ENCODE data around the gene URAD.
"Not testable (repeated sequence)": the region's sequence is repeated elsewhere in the genome, so short reads cannot be mapped to it uniquely, and the experiment has no call there.

URAD gene

DNA sequence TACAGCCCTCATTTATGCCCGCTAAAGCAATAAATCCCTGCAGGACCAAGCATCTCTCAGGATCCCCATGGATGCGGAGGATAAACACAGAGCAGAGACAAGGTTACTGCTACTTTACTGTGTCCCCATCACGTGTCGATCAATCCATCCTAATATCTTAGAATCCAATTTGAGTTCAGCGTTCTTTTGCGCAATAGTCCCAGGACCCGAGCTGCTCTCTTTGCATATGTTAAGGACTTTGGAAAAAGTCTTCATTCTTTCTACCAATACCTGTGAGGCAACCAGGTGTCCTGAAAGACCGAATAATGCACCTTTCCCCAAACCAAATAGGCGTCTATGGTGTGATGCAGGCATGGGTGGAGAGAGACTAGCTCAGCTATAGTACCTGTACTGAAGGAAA is 38.0 kb upstream of the URAD start:
- Histone ChIP-seq H3K27me3 (ENCODE audit: control insufficient read depth, insufficient read depth, low read length, poor library complexity, severe bottlenecking) (no peaks in the 10 kb centered on the region), H3K9me3 (ENCODE audit: control insufficient read depth, low read length) (no peaks in the 10 kb centered on the region), H3K27ac (ENCODE audit: insufficient read depth, low read depth, low read length, poor library complexity, severe bottlenecking) (no peak overlapping the region), H3K4me3 (ENCODE audit: insufficient read depth, low read depth, low read length) (no peak overlapping the region), H3K4me1 (ENCODE audit: control insufficient read depth, insufficient read depth, low read length) (peaks cover 9% of the 10 kb centered on the region), H3K36me3 (ENCODE audit: control insufficient read depth, insufficient read depth, low read length) (no peaks in the 10 kb centered on the region)
- 93 to 95% methylated on average over 9 of the region's 9 CpGs for WGBS, 2 experiments

DNA sequence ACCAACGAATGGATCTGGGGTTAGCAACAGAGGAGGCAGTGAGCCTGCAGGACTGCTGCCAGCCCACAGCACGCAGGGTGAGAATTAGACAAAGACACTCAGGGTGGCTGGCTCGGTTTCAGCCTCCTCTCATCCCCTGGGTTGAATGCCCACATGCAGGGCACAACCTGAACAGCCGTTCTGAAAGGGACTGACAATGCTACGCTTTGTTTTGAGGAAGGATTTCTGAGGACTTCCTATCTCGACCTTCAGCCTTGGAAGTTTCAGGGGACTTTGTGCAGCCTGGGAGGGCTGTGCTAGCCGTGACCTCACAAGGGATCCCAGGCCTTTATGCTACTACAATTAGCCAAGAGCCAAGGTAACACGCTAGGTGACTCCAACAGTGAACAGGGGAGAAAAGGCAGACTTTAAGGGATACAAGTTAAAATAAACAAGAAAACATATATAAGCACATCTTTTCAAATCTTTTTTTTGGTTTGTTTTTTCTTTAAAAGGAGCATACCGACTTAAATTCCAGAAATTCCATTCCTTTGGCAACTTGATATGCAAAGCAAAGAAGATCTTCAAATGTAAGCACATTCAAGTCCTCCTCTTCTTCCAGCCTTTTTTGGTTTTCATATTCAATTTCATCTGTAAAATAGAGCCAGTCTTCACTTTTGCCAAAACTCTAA is 34.5 kb upstream of the URAD start:
- Histone ChIP-seq H3K9me3 (ENCODE audit: control insufficient read depth, low read length) (no peaks in the 10 kb centered on the region), H3K4me1 (ENCODE audit: control insufficient read depth, insufficient read depth, low read length) (peaks cover 9% of the 10 kb centered on the region), H3K27ac (ENCODE audit: insufficient read depth, low read depth, low read length, poor library complexity, severe bottlenecking) (no peak overlapping the region), H3K4me3 (ENCODE audit: insufficient read depth, low read depth, low read length) (no peak overlapping the region), H3K27me3 (ENCODE audit: control insufficient read depth, insufficient read depth, low read length, poor library complexity, severe bottlenecking) (no peaks in the 10 kb centered on the region), H3K36me3 (ENCODE audit: control insufficient read depth, insufficient read depth, low read length) (no peaks in the 10 kb centered on the region)
- 12% methylated on average over 9 of the region's 9 CpGs for WGBS, 2 experiments

DNA sequence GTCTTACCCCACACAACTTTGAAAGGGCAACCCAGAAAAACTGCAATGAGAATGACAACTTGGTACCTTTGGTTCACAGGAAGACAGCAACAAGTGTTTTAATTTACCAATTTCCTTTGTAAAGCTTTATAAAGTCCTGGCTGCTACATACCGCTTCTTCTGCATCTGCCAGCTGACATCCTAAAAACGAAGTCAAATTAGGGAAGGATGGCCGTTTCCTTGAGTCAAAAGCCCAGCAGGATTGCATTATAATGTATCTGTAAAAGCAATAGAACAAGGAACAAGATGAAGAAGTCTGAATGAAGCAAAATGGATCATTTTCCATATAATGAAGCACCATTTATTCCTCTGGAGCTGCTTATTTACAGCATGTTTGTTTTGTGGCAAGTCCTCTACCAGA is 25.8 kb upstream of the URAD start:
- Histone ChIP-seq H3K4me3 (ENCODE audit: insufficient read depth, low read depth, low read length) (no peak overlapping the region), H3K27me3 (ENCODE audit: control insufficient read depth, insufficient read depth, low read length, poor library complexity, severe bottlenecking) (no peaks in the 10 kb centered on the region), H3K36me3 (ENCODE audit: control insufficient read depth, insufficient read depth, low read length) (no peaks in the 10 kb centered on the region), H3K9me3 (ENCODE audit: control insufficient read depth, low read length) (no peaks in the 10 kb centered on the region), H3K27ac (ENCODE audit: insufficient read depth, low read depth, low read length, poor library complexity, severe bottlenecking) (no peak overlapping the region), H3K4me1 (ENCODE audit: control insufficient read depth, insufficient read depth, low read length) (no peaks in the 10 kb centered on the region)
- WGBS, 2 experiments, result 36 to 38% methylated on average over 3 of the region's 3 CpGs

DNA sequence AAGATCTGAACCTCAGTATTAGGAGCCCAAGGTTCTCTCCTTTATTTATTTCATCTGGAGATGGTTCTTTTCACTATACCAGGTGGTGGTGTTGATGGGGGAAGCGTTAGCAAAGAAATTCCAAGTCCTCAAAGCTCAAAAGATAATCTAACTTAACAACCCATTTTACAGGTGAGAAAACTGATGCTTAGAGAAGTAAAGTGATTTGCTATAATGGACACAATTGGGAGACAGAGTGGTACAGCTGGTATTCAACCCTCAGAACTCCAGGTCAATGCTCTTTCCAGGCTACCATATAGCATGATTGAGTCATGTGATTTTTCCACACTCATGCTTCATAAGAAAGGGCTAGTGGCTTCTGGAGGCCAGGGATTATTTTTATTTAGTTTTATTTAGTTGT is 25.0 kb upstream of the URAD start:
- H3K36me3 ChIP-seq (ENCODE audit: control insufficient read depth, insufficient read depth, low read length), result no peaks in the 10 kb centered on the region
- no peaks in the 10 kb centered on the region for H3K9me3 ChIP-seq (ENCODE audit: control insufficient read depth, low read length)
- H3K4me3 ChIP-seq (ENCODE audit: insufficient read depth, low read depth, low read length), result no peak overlapping the region
- WGBS, 2 experiments, result no CpG with 5 or more reads among the region's 1 CpG
- H3K4me1 ChIP-seq (ENCODE audit: control insufficient read depth, insufficient read depth, low read length), result no peaks in the 10 kb centered on the region
- H3K27me3 ChIP-seq (ENCODE audit: control insufficient read depth, insufficient read depth, low read length, poor library complexity, severe bottlenecking), result no peaks in the 10 kb centered on the region
- H3K27ac ChIP-seq (ENCODE audit: insufficient read depth, low read depth, low read length, poor library complexity, severe bottlenecking), result no peak overlapping the region

DNA sequence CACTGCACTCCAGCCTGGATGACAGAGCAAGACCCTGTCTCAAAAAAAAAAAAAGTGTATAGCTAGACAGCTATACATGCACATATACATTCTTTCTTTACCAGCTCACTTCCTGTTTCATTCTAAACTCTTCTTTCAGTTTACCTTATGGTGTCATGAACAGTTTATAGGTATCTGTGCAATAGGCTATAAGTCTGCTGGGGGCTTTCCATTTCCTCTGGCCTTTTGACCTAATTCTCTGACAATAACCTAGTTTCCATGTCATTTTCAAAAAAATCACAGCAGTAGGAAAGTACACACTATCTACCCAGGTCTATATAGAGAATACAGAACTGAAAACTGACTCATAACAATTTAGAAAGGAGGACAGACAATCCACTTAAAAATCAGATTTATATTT is 24.4 kb upstream of the URAD start:
- H3K9me3 ChIP-seq (ENCODE audit: control insufficient read depth, low read length), result no peaks in the 10 kb centered on the region

DNA sequence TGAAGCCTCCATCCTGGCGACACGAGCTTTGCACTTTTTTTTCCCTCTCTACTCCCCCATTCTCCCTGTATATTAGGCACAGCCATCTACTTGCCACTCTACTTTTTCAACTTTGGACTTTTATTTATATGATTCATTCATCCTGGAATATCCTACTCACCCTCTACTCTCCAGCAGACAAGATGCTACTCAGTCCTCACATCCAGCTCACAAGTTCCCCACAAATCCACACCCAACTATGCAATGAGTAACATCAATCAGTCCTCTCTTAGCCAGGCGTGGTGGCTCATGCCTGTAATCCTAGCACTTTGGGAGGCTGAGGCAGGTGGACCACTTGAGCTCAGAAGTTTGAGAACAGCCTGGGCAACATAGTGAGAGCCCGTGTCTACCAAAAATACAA is 23.9 kb upstream of the URAD start:
- Histone ChIP-seq H3K27ac (ENCODE audit: insufficient read depth, low read depth, low read length, poor library complexity, severe bottlenecking) (no peak overlapping the region), H3K36me3 (ENCODE audit: control insufficient read depth, insufficient read depth, low read length) (no peaks in the 10 kb centered on the region), H3K9me3 (ENCODE audit: control insufficient read depth, low read length) (no peaks in the 10 kb centered on the region), H3K4me1 (ENCODE audit: control insufficient read depth, insufficient read depth, low read length) (no peaks in the 10 kb centered on the region), H3K27me3 (ENCODE audit: control insufficient read depth, insufficient read depth, low read length, poor library complexity, severe bottlenecking) (no peaks in the 10 kb centered on the region), H3K4me3 (ENCODE audit: insufficient read depth, low read depth, low read length) (no peak overlapping the region)
- WGBS, 2 experiments, result 84 to 92% methylated on average over 4 of the region's 4 CpGs

More for the DNA sequence above, 24.4 kb upstream of the URAD start:
- Histone ChIP-seq H3K4me1 (ENCODE audit: control insufficient read depth, insufficient read depth, low read length) (no peaks in the 10 kb centered on the region), H3K36me3 (ENCODE audit: control insufficient read depth, insufficient read depth, low read length) (no peaks in the 10 kb centered on the region), H3K4me3 (ENCODE audit: insufficient read depth, low read depth, low read length) (no peak overlapping the region), H3K27ac (ENCODE audit: insufficient read depth, low read depth, low read length, poor library complexity, severe bottlenecking) (no peak overlapping the region), H3K27me3 (ENCODE audit: control insufficient read depth, insufficient read depth, low read length, poor library complexity, severe bottlenecking) (no peaks in the 10 kb centered on the region)

DNA sequence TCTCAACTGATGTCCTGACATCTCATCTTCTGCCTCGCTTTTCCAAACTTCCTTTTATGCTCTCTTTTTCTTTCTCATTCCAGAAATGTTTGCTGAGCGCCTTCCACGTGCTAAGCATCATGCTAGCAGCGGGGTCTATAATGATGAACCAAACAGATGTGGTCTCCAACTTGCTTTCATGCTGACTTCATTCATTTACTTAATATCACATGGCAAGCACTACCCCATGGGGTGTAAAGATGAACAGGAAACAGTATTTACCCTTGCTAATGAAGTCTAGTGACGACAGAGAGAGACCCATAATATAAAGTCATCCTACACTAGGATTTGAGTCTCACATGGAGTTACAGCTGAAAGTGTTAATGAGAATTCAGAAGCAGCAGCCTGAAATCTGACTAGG is 21.6 kb upstream of the URAD start:
- no peaks in the 10 kb centered on the region for H3K9me3 ChIP-seq (ENCODE audit: control insufficient read depth, low read length)
- no peaks in the 10 kb centered on the region for H3K36me3 ChIP-seq (ENCODE audit: control insufficient read depth, insufficient read depth, low read length)
- H3K27ac ChIP-seq (ENCODE audit: insufficient read depth, low read depth, low read length, poor library complexity, severe bottlenecking), result no peak overlapping the region
- no peaks in the 10 kb centered on the region for H3K4me1 ChIP-seq (ENCODE audit: control insufficient read depth, insufficient read depth, low read length)
- no peaks in the 10 kb centered on the region for H3K27me3 ChIP-seq (ENCODE audit: control insufficient read depth, insufficient read depth, low read length, poor library complexity, severe bottlenecking)
- H3K4me3 ChIP-seq (ENCODE audit: insufficient read depth, low read depth, low read length), result no peak overlapping the region
- WGBS, 2 experiments, result 81 to 85% methylated on average over 5 of the region's 5 CpGs

DNA sequence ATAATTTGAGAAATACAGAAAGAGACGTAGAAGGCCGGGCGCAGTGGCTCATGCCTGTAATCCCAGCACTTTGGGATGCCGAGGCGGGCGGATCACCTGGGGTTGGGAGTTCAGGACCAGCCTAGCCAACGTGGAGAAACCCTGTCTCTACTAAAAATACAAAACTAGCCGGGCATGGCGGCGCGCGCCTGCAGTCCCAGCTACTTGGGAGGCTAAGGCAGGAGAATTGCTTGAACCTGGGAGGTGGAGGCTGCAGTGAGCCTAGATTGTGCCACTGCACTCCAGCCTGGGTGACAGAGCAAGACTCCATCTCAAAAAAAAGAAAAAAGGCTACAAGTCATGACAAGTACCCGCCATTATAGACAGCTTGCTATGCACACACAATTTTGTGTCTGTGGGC is 16.5 kb upstream of the URAD start:
- H3K27ac ChIP-seq (ENCODE audit: insufficient read depth, low read depth, low read length, poor library complexity, severe bottlenecking); H3K27me3 ChIP-seq (ENCODE audit: control insufficient read depth, insufficient read depth, low read length, poor library complexity, severe bottlenecking); H3K4me1 ChIP-seq (ENCODE audit: control insufficient read depth, insufficient read depth, low read length); H3K9me3 ChIP-seq (ENCODE audit: control insufficient read depth, low read length); H3K4me3 ChIP-seq (ENCODE audit: insufficient read depth, low read depth, low read length); H3K36me3 ChIP-seq (ENCODE audit: control insufficient read depth, insufficient read depth, low read length): not testable (repeated sequence)
- WGBS, 2 experiments, result 92% methylated on average over 12 to 13 of the region's 13 CpGs

DNA sequence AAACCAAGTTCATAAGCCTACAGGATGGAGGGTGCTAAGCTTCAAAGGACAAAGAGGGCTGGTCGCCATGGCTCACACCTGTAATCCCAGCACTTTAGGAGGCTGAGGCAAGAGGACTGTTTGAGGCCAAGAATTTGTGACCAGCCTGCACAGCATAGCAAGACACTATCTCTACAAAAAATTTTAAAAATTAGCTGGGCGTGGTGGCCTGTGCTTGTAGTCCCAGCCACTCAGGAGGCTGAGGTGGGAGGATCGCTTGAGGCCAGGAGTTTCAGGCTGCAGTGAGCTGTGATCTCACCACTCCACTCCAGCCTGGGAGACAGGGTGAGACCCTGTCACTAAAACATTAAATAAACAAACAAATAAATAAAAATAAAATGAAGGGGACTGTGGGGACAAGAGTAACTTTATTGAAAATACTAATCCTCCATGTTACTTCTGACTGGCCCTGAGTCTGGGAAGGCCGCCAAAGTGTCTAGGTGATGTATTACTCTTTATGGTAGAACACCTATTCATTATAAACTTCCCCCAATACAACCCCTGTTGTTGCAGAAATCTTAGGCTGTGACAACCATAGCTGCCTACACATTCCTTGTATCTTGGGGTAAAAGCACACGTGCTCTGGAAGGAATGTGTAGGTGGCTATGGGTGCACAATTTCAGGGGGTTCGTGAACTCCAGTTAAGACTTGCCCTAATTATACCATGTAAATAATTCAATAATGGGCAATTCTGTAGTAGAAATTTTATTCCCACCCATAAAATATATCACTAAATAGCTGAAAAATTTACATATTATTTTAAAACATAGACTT is 14.6 kb upstream of the URAD start:
- no peak overlapping the region for H3K27ac ChIP-seq (ENCODE audit: insufficient read depth, low read depth, low read length, poor library complexity, severe bottlenecking)
- H3K9me3 ChIP-seq (ENCODE audit: control insufficient read depth, low read length), result no peaks in the 10 kb centered on the region
- H3K27me3 ChIP-seq (ENCODE audit: control insufficient read depth, insufficient read depth, low read length, poor library complexity, severe bottlenecking), result no peaks in the 10 kb centered on the region
- H3K4me3 ChIP-seq (ENCODE audit: insufficient read depth, low read depth, low read length), result no peak overlapping the region
- no peaks in the 10 kb centered on the region for H3K36me3 ChIP-seq (ENCODE audit: control insufficient read depth, insufficient read depth, low read length)
- no peaks in the 10 kb centered on the region for H3K4me1 ChIP-seq (ENCODE audit: control insufficient read depth, insufficient read depth, low read length)
- 80% methylated on average over 4 to 6 of the region's 6 CpGs for WGBS, 2 experiments

DNA sequence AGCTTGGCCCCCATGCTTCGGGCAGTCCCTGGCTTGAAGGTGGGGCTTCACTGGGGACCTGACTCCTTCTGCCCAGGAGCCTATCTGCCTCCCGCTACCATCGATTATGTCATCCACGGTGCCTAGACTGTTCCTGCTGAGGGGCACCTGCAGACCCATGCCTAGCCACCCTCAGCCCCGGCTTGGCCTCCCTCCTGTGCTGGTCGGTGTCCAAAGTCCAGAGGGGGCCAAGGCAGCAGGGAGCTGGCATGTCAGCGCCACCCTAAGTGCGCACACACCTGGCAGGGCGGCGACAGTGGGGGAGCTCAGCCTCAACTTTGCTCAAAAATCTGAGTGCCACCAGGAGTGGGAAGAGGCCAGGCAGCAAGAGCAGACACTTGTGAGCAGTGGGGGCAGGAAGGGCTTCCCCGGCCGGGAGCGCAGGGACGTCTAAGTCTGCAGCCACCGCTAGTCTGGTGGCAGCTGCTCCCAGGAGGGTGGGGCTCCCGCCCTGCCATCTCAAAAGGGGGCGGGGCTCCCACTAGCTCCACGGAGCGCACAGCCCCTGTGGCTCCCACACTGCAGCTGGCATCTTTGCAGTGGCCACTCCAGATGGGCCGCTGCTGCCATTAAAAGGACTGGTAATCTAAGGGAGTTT is 13.5 kb upstream of the URAD start:
- Histone ChIP-seq H3K36me3 (ENCODE audit: control insufficient read depth, insufficient read depth, low read length) (no peaks in the 10 kb centered on the region), H3K9me3 (ENCODE audit: control insufficient read depth, low read length) (no peaks in the 10 kb centered on the region), H3K4me1 (ENCODE audit: control insufficient read depth, insufficient read depth, low read length) (no peaks in the 10 kb centered on the region), H3K27me3 (ENCODE audit: control insufficient read depth, insufficient read depth, low read length, poor library complexity, severe bottlenecking) (no peaks in the 10 kb centered on the region), H3K4me3 (ENCODE audit: insufficient read depth, low read depth, low read length) (no peak overlapping the region), H3K27ac (ENCODE audit: insufficient read depth, low read depth, low read length, poor library complexity, severe bottlenecking) (no peak overlapping the region)
- 87 to 89% methylated on average over 20 of the region's 20 CpGs for WGBS, 2 experiments
